Activated CD4-positive, alpha-beta T cell treated with anti-CD3 and anti-CD28 coated beads, Interleukin-2, amount 10 ng/mL, durations not matched to agents 7 days and 5 days (primary cell): ENCODE data around the gene FAM89A. TPM values are rescaled to one million over a fixed set of nuclear protein-coding genes. Genes with fewer than 3 reads are reported as not detected.
A peak's percentile ranks its signal among the peaks of the same experiment; 100 is the strongest.

Experiments
- CTCF ChIA-PET: fragments of 350-600 bp; sonication (Branson Sonifier 250); formaldehyde crosslinking; loops from one replicate; lab custom pipeline; 2021; ENCODE audit warnings: antibody characterized with exemption; lab: Charles Lee
- POLR2A ChIA-PET: fragments of 350-600 bp; sonication (Branson Sonifier 250); formaldehyde crosslinking; loops from one replicate; lab custom pipeline; 2021; ENCODE audit warnings: antibody characterized with exemption; lab: Charles Lee
- DNase-seq: peaks from one replicate; pipeline ENCODE4 v3.0.0-alpha.2; 2020
- H3K27ac Mint-ChIP-seq: one replicate; pipeline ENCODE4 v1.8.0; 2021; ENCODE audit warnings: mild to moderate bottlenecking, moderate library complexity, mixed read lengths
- H3K27me3 Mint-ChIP-seq: one replicate; pipeline ENCODE4 v1.8.0; 2021; ENCODE audit warnings: mixed read lengths
- H3K36me3 Mint-ChIP-seq: one replicate; pipeline ENCODE4 v1.8.0; 2021; ENCODE audit warnings: low read depth, mixed read lengths
- H3K4me1 Mint-ChIP-seq: one replicate; pipeline ENCODE4 v1.8.0; 2021; ENCODE audit warnings: mixed read lengths
- H3K4me3 Mint-ChIP-seq: one replicate; pipeline ENCODE4 v1.8.0; 2021; ENCODE audit warnings: mild to moderate bottlenecking, moderate library complexity, mixed read lengths
- H3K9me3 Mint-ChIP-seq: one replicate; pipeline ENCODE4 v1.8.0; 2021; ENCODE audit warnings: mixed read lengths
- total RNA-seq, 2 experiments: library from RNA; stranded (reverse); gene quantifications; one replicate each; pipeline ENCODE4 v1.2.3, GENCODE V29; 2021

FAM89A gene
- total RNA-seq, 2 experiments from 2014 or later, result 5.0 to 5.5 TPM

DNA sequence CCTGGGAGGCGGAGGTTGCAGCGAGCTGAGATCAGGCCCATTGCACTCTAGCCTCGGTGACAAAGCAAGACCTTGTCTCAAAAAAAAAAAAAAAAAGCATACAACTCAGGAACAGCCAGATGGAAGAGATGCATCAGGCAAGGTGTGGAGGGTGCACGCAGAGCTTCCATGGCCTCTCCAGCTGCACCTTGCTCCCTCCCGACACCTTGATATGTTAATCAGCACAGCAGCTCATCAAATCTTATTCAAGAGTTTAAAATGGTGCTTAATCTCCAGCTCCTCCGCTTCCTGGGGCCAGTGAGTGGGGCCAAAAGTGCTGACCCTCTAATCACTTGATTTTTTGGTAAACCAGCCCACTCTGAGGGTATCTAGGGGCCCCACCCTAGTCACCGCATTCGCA is 29.3 kb upstream of the FAM89A start:
- ChIA-PET CTCF (no interaction called here), POLR2A (no interaction called here)
- Mint-ChIP-seq H3K9me3 (no peaks in the 10 kb centered on the region), H3K27ac (no peak overlapping the region), H3K36me3 (no peaks in the 10 kb centered on the region), H3K27me3 (no peaks in the 10 kb centered on the region), H3K4me1 (peaks cover 2% of the 10 kb centered on the region), H3K4me3 (no peak overlapping the region)
- DNase-seq, result no peak

DNA sequence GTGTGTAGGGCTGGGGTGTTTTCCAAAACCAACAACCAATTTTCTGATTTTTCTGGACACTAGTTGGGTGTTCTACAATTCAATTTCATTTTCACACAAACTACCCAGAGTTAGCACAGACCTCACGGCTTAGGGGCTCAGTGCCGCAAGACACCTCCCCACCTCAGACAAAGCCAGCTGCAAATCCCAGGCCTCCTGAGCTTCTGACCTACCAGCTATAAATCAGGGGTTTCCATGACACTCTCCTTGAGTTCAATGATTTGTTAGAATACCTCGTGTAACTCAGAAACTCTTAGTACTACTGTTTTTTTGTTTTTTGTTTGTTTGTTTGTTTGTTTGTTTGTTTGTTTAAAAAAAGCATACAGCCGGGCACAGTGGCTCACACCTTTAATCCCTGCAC is 28.7 kb upstream of the FAM89A start:
- Mint-ChIP-seq H3K9me3 (no peaks in the 10 kb centered on the region), H3K36me3 (no peaks in the 10 kb centered on the region), H3K4me3 (no peak overlapping the region), H3K4me1 (peaks cover 2% of the 10 kb centered on the region), H3K27me3 (no peaks in the 10 kb centered on the region), H3K27ac (no peak overlapping the region)
- POLR2A ChIA-PET, result no interaction called here
- CTCF ChIA-PET, result no interaction called here
- DNase-seq, result no peak

DNA sequence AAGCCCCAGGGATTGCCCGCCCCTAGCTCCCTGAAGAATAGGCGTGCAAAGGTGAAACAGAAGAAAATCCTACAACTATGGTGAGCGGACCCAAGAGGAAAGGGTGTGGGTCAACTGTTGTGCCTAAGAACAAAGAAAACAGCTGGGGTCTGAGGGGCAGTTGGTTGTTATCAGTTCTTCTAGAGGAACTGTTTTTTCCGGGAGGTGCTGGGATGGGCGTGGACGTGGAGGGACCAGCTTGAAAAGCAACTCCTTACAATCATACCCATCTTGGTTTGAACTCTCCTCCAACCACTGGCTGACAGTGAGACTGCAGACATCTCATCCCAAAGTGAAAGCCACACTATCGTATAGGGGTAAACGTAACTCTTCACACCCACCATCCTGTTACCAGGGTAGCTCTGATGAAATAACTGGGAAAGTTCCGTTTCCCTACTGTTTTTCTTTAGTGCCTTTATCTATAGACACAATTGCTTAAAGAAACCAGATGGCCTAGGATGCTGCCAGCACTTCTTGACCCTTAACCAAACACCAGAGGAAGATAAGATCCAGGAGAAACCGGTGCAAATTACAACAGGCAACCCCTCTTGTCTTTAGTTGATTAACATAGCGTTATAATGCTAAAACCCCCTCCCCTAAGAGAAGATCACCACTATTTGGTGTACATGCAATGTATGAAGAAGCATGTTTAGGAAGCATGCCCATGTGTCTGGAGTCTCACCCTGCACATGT is 25.6 kb upstream of the FAM89A start:
- no peaks in the 10 kb centered on the region for H3K9me3 Mint-ChIP-seq
- H3K4me3 Mint-ChIP-seq, result no peak overlapping the region
- POLR2A ChIA-PET, result no interaction called here
- CTCF ChIA-PET, result no interaction called here
- no peaks in the 10 kb centered on the region for H3K4me1 Mint-ChIP-seq
- H3K36me3 Mint-ChIP-seq, result no peaks in the 10 kb centered on the region
- H3K27ac Mint-ChIP-seq, result no peak overlapping the region
- DNase-seq, result no peak
- peaks cover 3% of the 10 kb centered on the region for H3K27me3 Mint-ChIP-seq

GRCh38 chr1:231064418-231064817 is 24.4 kb upstream of the FAM89A start:
- DNase-seq, result no peak
- Mint-ChIP-seq H3K27ac (no peak overlapping the region), H3K36me3 (no peaks in the 10 kb centered on the region), H3K27me3 (peaks cover 3% of the 10 kb centered on the region), H3K9me3 (no peaks in the 10 kb centered on the region), H3K4me1 (no peaks in the 10 kb centered on the region), H3K4me3 (no peak overlapping the region)
- ChIA-PET CTCF (no interaction called here), POLR2A (no interaction called here)

DNA sequence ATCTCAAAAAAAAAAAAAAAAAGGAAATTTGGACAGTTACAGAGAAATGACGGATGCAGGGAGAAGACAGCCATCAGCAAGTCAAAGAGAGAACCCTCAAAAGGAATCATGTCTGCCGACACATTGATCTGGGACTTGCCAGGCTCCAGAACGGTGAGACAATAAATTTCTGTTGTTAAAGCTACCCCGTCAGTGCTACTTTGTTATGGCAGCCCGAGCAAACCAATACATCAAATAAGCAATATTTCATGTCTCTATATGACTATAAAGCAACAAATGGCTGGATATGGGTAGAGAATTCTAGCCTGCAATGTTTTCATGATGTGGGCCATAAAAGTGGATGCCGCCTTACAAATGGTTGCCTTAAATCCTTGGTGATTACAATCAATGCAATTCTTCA is 23.3 kb upstream of the FAM89A start:
- no peaks in the 10 kb centered on the region for H3K36me3 Mint-ChIP-seq
- H3K27me3 Mint-ChIP-seq, result peaks cover 3% of the 10 kb centered on the region
- no peak for DNase-seq
- no peaks in the 10 kb centered on the region for H3K9me3 Mint-ChIP-seq
- POLR2A ChIA-PET, result no interaction called here
- CTCF ChIA-PET, result interaction anchor here (0.6 kb wide), 1 partner anchor 247 kb away, joined by 5 read pairs; no protein-coding TSS in a partner anchor
- no peak overlapping the region for H3K4me3 Mint-ChIP-seq
- no peak overlapping the region for H3K27ac Mint-ChIP-seq
- no peaks in the 10 kb centered on the region for H3K4me1 Mint-ChIP-seq

GRCh38 chr1:231062500-231063270 is 22.6 kb upstream of the FAM89A start:
- Mint-ChIP-seq H3K36me3 (no peaks in the 10 kb centered on the region), H3K4me3 (no peak overlapping the region), H3K4me1 (no peaks in the 10 kb centered on the region), H3K27ac (no peak overlapping the region), H3K27me3 (peaks cover 3% of the 10 kb centered on the region), H3K9me3 (no peaks in the 10 kb centered on the region)
- CTCF ChIA-PET, result interaction anchor here (0.6 to 1.0 kb wide), 2 partner anchors 9 to 247 kb away, joined by 3 to 5 read pairs; no protein-coding TSS in a partner anchor
- POLR2A ChIA-PET, result no interaction called here
- no peak for DNase-seq

GRCh38 chr1:231059566-231060193 is 19.6 kb upstream of the FAM89A start:
- no peak for DNase-seq
- Mint-ChIP-seq H3K27me3 (peaks cover 3% of the 10 kb centered on the region), H3K36me3 (no peaks in the 10 kb centered on the region), H3K9me3 (no peaks in the 10 kb centered on the region), H3K4me3 (no peak overlapping the region), H3K4me1 (peaks cover 2% of the 10 kb centered on the region), H3K27ac (no peak overlapping the region)
- ChIA-PET POLR2A (no interaction called here), CTCF (interaction anchor here (0.8 kb wide), 1 partner anchor 19 kb away, joined by 4 read pairs; the partner anchor contains the start of gene FAM89A)

DNA sequence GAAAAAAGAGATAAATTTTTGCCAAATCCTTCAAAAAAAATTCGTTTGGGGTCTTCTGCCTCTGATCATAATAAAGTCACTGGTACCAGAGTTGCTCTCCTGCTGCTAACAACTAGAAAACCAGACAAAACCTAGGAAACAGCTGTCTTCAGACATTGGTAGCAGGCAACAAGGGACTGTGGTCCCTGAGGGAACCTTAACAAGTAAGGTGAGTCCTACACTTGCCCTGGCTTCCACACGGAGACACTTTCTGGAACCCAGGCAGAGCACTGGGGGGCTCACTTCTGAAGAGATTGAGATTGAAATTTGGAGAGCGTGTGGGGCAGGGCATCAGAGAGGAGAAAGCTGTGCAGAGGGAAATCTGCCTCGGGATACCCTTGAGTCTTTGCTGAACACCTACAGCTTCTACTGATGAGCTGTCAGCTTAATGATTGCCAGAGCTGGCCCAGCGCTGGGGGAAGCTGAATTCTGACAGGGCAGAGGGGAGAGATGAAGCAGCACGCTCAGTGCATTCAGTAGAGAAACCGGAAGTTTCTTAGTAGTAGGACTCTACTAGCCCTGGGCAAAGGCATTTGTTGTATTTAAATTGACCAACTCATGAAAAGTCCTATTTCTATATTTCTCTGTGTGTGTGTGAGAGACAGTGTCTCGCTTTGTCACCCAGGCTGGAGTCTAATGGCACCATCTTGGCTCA is 18.5 kb upstream of the FAM89A start:
- no peak for DNase-seq
- ChIA-PET CTCF (interaction anchor here (0.8 kb wide), 1 partner anchor 18 kb away, joined by 4 read pairs; the partner anchor contains the start of gene FAM89A), POLR2A (no interaction called here)
- Mint-ChIP-seq H3K27me3 (peaks cover 3% of the 10 kb centered on the region), H3K9me3 (no peaks in the 10 kb centered on the region), H3K36me3 (no peaks in the 10 kb centered on the region), H3K4me1 (peaks cover 11% of the 10 kb centered on the region), H3K27ac (no peak overlapping the region), H3K4me3 (no peak overlapping the region)

- POLR2A ChIA-PET, result no interaction called here
- H3K4me3 Mint-ChIP-seq, result no peak overlapping the region
- no peak overlapping the region for H3K27ac Mint-ChIP-seq
- H3K27me3 Mint-ChIP-seq, result peaks cover 3% of the 10 kb centered on the region
- CTCF ChIA-PET, result no interaction called here
- DNase-seq, result no peak
- peaks cover 20% of the 10 kb centered on the region for H3K4me1 Mint-ChIP-seq
- no peaks in the 10 kb centered on the region for H3K9me3 Mint-ChIP-seq
- no peaks in the 10 kb centered on the region for H3K36me3 Mint-ChIP-seq
Measured at GRCh38 chr1:231057410-231057809, 17.4 kb upstream of the FAM89A start.

DNA sequence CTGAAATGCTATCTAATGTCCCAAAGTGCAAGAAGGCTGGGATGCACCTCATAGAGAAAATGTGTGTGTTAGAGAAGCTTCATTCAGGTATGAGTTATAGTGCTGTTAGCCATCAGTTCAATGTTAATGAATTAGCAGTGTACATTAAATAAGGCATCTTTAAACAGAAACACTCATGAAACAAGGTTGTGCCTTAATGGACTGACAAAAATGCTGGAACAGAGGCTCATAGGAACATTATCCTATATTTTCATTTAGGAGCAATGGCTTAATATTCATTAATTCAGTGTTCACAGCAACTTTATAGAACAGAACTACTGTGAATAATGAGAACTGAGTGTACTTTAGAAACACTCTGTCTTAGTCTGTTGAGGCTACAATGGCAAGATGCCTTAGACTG is 15.2 kb upstream of the FAM89A start:
- Mint-ChIP-seq H3K4me3 (no peak overlapping the region), H3K4me1 (peaks cover 20% of the 10 kb centered on the region), H3K9me3 (no peaks in the 10 kb centered on the region), H3K27ac (no peak overlapping the region), H3K36me3 (no peaks in the 10 kb centered on the region), H3K27me3 (no peaks in the 10 kb centered on the region)
- ChIA-PET CTCF (no interaction called here), POLR2A (interaction anchor here (0.6 kb wide), 1 partner anchor 168 kb away, joined by 4 read pairs; no protein-coding TSS in a partner anchor)
- DNase-seq, result no peak

DNA sequence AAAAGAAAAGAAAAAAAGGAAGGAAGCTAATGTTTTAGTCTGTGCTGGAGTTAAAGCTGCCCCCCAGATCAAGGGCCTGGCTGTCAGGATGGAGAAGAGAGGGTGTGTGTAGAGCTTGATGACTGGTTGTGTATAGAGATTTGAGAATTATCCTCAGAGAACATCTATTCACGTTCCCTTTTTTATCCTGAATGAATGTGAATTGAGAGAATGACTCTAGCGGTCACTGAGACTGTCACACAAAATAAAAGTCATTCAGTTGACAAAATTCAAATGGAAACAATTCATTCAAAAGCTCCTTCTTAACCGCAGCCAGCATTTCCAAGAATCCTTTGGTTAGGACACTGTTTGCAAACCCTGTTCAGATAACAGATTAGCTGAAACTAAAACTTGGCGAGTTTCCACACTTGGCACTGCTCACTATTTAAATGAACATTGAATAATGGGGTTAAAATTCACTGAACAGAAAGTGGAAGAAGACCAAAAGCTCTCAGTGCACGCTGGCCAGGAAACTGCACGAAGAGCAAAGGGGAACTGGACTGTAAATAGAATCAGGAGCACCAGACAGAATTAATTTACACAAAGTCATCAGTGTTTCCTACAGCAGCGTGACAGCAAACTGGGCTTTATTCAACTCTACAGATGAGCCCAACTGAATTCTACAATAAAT is 13.6 kb upstream of the FAM89A start:
- Mint-ChIP-seq H3K4me3 (peak overlapping the region; percentile 18), H3K27me3 (peaks cover 3% of the 10 kb centered on the region), H3K9me3 (no peaks in the 10 kb centered on the region), H3K27ac (peak overlapping the region; percentile 77), H3K36me3 (no peaks in the 10 kb centered on the region), H3K4me1 (peaks cover 20% of the 10 kb centered on the region)
- POLR2A ChIA-PET, result interaction anchor here (0.6 kb wide), 1 partner anchor 276 kb away, joined by 3 read pairs; no protein-coding TSS in a partner anchor
- DNase-seq, result peak; percentile 17
- CTCF ChIA-PET, result interaction anchor here (0.7 to 1.9 kb wide), 6 partner anchors 8 to 115 kb away, joined by 3 to 4 read pairs (median 4); no protein-coding TSS in a partner anchor

- no peak overlapping the region for H3K27ac Mint-ChIP-seq
- H3K27me3 Mint-ChIP-seq, result peaks cover 8% of the 10 kb centered on the region
- peaks cover 20% of the 10 kb centered on the region for H3K4me1 Mint-ChIP-seq
- CTCF ChIA-PET, result interaction anchor here (0.7 to 1.9 kb wide), 6 partner anchors 8 to 114 kb away, joined by 3 to 4 read pairs (median 4); no protein-coding TSS in a partner anchor
- H3K9me3 Mint-ChIP-seq, result no peaks in the 10 kb centered on the region
- H3K36me3 Mint-ChIP-seq, result no peaks in the 10 kb centered on the region
- POLR2A ChIA-PET, result no interaction called here
- no peak for DNase-seq
- no peak overlapping the region for H3K4me3 Mint-ChIP-seq
Measured at GRCh38 chr1:231052777-231053176, 12.7 kb upstream of the FAM89A start.
